Transverse colon (tissue), 4 donors: Measurements from ENCODE around the gene CCDC85C. TPM values are rescaled to one million over a fixed set of nuclear protein-coding genes. Genes with fewer than 3 reads are reported as not detected.
A peak's percentile ranks its signal among the peaks of the same experiment; 100 is the strongest.

Experiments used
- DNase-seq: peaks from one replicate; pipeline ENCODE4 v3.0.0-alpha.2; 2019
- H3K27ac ChIP-seq, 4 donors: fragments of 200-600 bp; sonication (generic); 2 replicates each; pipeline ENCODE4 v1.5.1; 2016 to 2018; ENCODE audit warnings: inconsistent platforms in 4 of 4
- H3K27me3 ChIP-seq: fragments of 200-600 bp; sonication (generic); 2 replicates; pipeline ENCODE4 v1.5.1; 2017; ENCODE audit warnings: inconsistent platforms
- H3K36me3 ChIP-seq, 4 donors: fragments of 200-600 bp; sonication (generic); 2 replicates each; pipeline ENCODE4 v1.5.1; 2017 to 2019; ENCODE audit warnings: inconsistent platforms in 4 of 4
- H3K4me1 ChIP-seq, 4 donors: fragments of 200-600 bp; sonication (generic); 2 replicates each; pipeline ENCODE4 v1.5.1; 2017 to 2020; ENCODE audit warnings: inconsistent platforms in 4 of 4
- H3K4me3 ChIP-seq, 4 donors: fragments of 200-600 bp; sonication (generic); 1 replicate in 1 of 4; 2 replicates in 3 of 4; pipeline versions ENCODE4 v1.5.1 to v1.6.1; 2017 to 2019; ENCODE audit warnings: inconsistent platforms in 4 of 4
- H3K9me3 ChIP-seq, 2 donors: fragments of 200-600 bp; sonication (generic); 2 replicates each; pipeline ENCODE4 v1.5.1; 2017 to 2019; ENCODE audit warnings: inconsistent platforms in 2 of 2
- CTCF ChIP-seq, 5 experiments: fragments of 200-600 bp in 3 of 5; fragments of 450-650 bp in 2 of 5; sonication (generic) in 3 of 5; IDR thresholded peaks; 1 replicate in 2 of 5; 2 replicates in 3 of 5; pipeline ENCODE4 v1.5.1; 2016 to 2017; ENCODE audit warnings: antibody characterized with exemption in 5 of 5, inconsistent platforms in 3 of 5, mild to moderate bottlenecking in 2 of 5, moderate library complexity in 1 of 5
- EP300 ChIP-seq: sonication (generic); formaldehyde crosslinking; IDR thresholded peaks from one replicate; pipeline ENCODE4 v1.6.1; 2017; ENCODE audit warnings: antibody characterized with exemption, low read depth
- POLR2A ChIP-seq: fragments of 450-650 bp; IDR thresholded peaks from one replicate; pipeline ENCODE4 v1.6.1; 2016; ENCODE audit warnings: antibody characterized with exemption, mild to moderate bottlenecking, moderate library complexity
- POLR2AphosphoS5 ChIP-seq, 3 donors: sonication (generic); formaldehyde crosslinking; IDR thresholded peaks; one replicate each; pipeline ENCODE4 v1.6.1; 2016; ENCODE audit warnings: antibody characterized with exemption in 3 of 3
- WGBS, 2 donors: methylation state at CpG; one replicate each; pipeline ENCODE4 v1.1.5; 2018; ENCODE audit warnings: low coverage in 1 of 2; 5-methylcytosine and 5-hydroxymethylcytosine counted together
- in situ Hi-C, 4 donors: fragments of 200-750 bp; cut with MboI; loops; one replicate each; pipeline versions ENCODE4 v1.15.0 to v1.15.1; 2017; ENCODE audit warnings: low sequenced_read_pairs in 3 of 4, low pct_ligation_motif_present in 1 of 4, low pct_unique_long_range_greater_than_20kb in 1 of 4
- intact Hi-C: fragments of 100-400 bp; cut with DNase I; formaldehyde crosslinking; loops from one replicate; pipeline ENCODE4 v1.15.1; 2023; ENCODE audit warnings: low total_unique reads
- total RNA-seq, 4 donors: library from RNA; depleted of rRNA; stranded (reverse); fragments of >200 nt; gene quantifications; one replicate each; pipeline ENCODE4 v1.1.0, GENCODE V29; 2016

Gene CCDC85C
- total RNA-seq, 4 donors from 2014 or later, result 19.3 to 55.4 (median 45.7) TPM

DNA sequence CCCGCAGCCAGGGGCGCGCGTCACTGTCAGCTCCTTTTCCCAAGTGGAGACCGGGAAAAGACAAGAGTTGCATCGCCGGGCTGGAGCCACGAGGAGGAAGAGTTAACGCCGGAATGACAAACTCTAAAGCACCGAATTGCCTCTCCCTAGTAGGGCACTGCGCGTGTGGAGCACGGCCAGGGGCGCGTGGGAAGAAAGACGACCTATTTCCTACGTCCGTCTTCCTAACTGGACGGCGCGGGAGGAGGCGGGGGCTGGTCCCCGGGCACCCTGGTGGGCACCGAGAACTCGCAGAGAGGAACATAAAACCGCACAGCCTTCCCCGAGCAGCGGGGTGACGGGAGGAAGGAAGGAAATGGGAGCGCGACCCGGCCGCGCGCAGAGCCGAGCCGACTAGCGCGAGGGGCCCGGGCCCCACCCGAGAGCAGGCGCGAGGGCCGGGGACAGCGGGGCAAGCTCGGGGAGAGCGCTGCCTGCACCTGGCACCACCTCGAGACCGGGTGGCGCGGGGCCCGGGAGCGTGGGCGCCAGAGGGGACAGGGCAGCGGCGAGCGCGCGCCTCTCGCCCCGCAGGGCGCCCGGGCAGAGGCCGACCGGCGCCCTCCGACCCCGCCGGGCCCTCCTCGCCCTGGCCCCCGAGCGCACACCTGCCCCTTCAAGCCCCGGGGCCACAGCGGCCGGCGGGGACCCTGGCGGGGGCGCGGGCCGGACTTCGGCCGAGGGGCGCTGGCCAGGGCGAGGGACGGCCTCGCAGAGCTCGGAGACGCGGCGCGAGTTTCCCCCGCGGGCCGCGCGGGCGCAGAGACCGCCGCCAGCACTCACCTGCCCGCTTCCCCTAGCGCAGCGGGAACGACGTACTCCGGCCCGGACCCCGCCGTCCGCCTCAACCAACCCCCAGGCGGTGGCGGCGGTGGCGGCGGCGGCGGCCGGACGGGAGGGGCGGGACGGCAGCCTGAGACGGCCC, 123.8 kb downstream of the CCDC85C start, which contains the start of gene SETD3:
TSS of gene SETD3 (minus strand) at position 954 of the 964 bp plus-strand sequence. CDS start 15,054 bp downstream, outside the sequence.
- WGBS, 2 donors, result 0 to 1% methylated on average over 14 to 38 of the region's 122 CpGs
- in situ Hi-C loops, result no loop called here
- peak; percentile 63 for DNase-seq

DNA sequence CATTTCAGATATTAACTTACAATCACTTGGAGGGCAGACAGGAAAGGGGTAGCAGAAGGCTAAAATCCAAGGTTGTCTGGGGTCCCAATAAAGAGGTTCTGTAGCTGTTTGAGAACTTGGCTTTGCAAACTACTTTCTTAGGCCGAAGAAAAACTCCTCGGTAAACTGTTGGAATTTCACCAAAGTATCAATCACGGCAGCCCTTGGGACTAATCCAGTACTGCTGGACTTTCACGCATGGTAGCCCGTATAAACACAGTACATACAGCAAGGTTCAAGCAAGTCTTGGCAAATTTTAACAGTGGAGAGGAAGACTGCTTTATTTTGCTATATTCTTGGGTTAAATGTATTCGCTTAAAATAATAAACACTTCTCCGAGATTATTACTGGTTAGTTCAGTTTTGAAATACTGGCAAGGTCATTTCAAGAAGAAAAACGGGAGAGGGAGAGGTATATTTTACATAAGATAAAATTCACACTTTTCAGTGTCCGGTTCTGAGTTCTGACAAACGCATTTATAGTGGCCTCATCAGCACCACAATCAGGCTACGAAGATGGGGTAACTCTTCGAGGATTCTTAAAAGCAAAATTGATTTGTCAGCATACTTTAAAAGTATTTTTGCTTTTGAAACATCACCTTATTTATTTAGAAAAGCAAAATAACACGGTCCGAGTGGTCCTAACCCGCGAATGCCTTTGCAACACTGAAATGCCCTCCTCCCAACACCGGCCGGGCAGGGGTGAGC, 124.7 kb downstream of the CCDC85C start:
- in situ Hi-C loops, result no loop called here

More for the DNA sequence above, 123.8 kb downstream of the CCDC85C start, which contains the start of gene SETD3:
- H3K27me3 ChIP-seq, result no peaks in the 10 kb centered on the region
- TF ChIP-seq POLR2A, result peak; percentile 49
- no peak for TF ChIP-seq EP300
- peak in 3 of 5 experiments; percentile 31 to 35 (median 34) for TF ChIP-seq CTCF (IDR thresholded peaks at IDR 0.05)
- peak; percentile 20 to 67 (median 60) for TF ChIP-seq POLR2AphosphoS5 (IDR thresholded peaks at IDR 0.05)
- peak within 1 kb of the TSS; percentile 89 to 98 (median 98) for H3K4me3 ChIP-seq
- H3K4me1 ChIP-seq, result peaks cover 25 to 52% (median 30%) of the 10 kb centered on the region in 4 donors
- peak within 1 kb of the TSS; percentile 93 to 99 (median 98) for H3K27ac ChIP-seq
- intact Hi-C loops, result no loop called here
- no peaks in the 10 kb centered on the region for H3K9me3 ChIP-seq
- H3K36me3 ChIP-seq, result no peaks in the 10 kb centered on the region

GRCh38 chr14:99478128-99478527, 125.9 kb downstream of the CCDC85C start:
- in situ Hi-C loops, result no loop called here
- peak overlapping the region in 2 of 4 donors; percentile 93 to 99 for H3K27ac ChIP-seq
- H3K9me3 ChIP-seq, result no peaks in the 10 kb centered on the region
- H3K36me3 ChIP-seq, result no peaks in the 10 kb centered on the region
- intact Hi-C loops, result no loop called here
- TF ChIP-seq EP300, result no peak
- no peak overlapping the region for H3K4me3 ChIP-seq
- no peak for DNase-seq
- WGBS, 2 donors, result 36 to 47% methylated on average over 4 of the region's 4 CpGs
- no peaks in the 10 kb centered on the region for H3K27me3 ChIP-seq
- peaks cover 22 to 40% (median 29%) of the 10 kb centered on the region in 4 donors for H3K4me1 ChIP-seq

More for the DNA sequence above, 124.7 kb downstream of the CCDC85C start:
- H3K36me3 ChIP-seq, result no peaks in the 10 kb centered on the region
- peaks cover 25 to 52% (median 33%) of the 10 kb centered on the region in 4 donors for H3K4me1 ChIP-seq
- intact Hi-C loops, result no loop called here
- no peak for DNase-seq
- peak overlapping the region; percentile 76 to 98 (median 93) for H3K4me3 ChIP-seq
- H3K9me3 ChIP-seq, result no peaks in the 10 kb centered on the region
- H3K27ac ChIP-seq, result peak overlapping the region; percentile 93 to 99 (median 98)
- WGBS, 2 donors, result 9 to 22% methylated on average over 9 to 18 of the region's 18 CpGs
- TF ChIP-seq POLR2AphosphoS5 (IDR thresholded peaks at IDR 0.05) (no peak), POLR2A (no peak), EP300 (no peak)
- H3K27me3 ChIP-seq, result no peaks in the 10 kb centered on the region

DNA sequence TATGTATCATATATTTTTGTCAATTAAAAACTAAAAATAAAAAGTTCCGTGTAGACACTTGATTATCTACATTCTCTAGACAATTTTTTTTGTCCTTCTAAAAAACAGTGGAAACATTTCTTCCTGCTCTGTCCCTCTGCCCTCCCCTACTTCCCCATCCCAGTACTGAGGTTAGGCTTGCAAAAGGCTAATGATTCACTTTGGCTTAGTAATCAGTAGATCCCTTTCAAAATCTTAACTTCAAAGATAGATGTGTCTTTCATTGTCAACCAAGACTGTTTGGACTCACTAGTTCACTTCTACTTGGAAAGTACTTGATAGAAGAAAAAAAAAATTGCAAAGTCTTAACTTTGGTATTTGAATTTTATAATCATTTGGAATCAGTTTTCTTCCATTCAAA, 127.1 kb downstream of the CCDC85C start:
- Histone ChIP-seq H3K27me3 (no peaks in the 10 kb centered on the region), H3K36me3 (no peaks in the 10 kb centered on the region), H3K9me3 (no peaks in the 10 kb centered on the region), H3K4me1 (peaks cover 11 to 28% (median 18%) of the 10 kb centered on the region in 4 donors), H3K4me3 (no peak overlapping the region), H3K27ac (no peak overlapping the region)
- 60 to 76% methylated on average over 1 of the region's 1 CpG for WGBS, 2 donors
- intact Hi-C loops, result no loop called here
- TF ChIP-seq CTCF (IDR thresholded peaks at IDR 0.05) (no peak), POLR2AphosphoS5 (IDR thresholded peaks at IDR 0.05) (no peak), POLR2A (no peak), EP300 (no peak)
- in situ Hi-C loops, result no loop called here
- DNase-seq, result no peak
